Coronary artery (tissue), 2 donors: ENCODE results near the gene FAR2.

Experiments used
- DNase-seq: peaks from one replicate; pipeline ENCODE4 v3.0.0-alpha.2; 2017; ENCODE audit warnings: low spot score
- H3K27ac ChIP-seq, 2 donors: fragments of 200-600 bp; sonication (generic); one replicate each; pipeline ENCODE4 v1.5.1; 2016 to 2019
- H3K4me3 ChIP-seq: fragments of 200-600 bp; sonication (generic); 2 replicates; pipeline ENCODE4 v1.5.1; 2016; ENCODE audit warnings: mild to moderate bottlenecking, moderate library complexity
- TF ChIP-seq, protein P1 (sequence below): fragments of 200-600 bp; sonication (generic); IDR thresholded peaks from one replicate; pipeline ENCODE4 v1.5.1; 2019; ENCODE audit warnings: antibody characterized with exemption

FAR2 gene

DNA sequence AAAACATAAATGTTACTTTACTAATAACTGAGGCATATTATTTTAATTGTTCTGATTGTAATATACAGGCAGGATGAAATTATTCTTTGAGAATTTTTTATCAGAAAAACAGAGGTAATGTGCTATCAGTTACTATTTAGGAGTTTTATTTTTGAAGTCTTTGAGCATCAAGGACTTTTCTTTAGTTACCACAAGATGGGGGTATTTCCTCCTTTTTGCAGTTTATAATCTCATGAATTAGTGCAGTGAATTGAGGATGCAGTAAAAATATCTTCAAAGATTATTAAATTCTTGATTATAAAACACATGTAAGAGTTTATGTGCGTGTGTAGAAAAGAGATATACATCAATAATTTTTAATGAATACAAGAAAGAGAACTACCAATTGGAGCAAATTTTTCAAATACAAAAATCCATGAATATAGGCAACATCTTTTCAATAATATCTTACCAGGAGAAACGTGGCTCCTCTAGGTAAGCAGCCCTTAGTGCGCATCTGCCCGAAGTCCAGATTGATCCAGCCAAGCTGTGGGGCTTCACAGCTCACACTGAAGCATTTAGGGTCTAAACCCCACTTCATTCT is 160.3 kb downstream of the FAR2 start:
- DNase-seq, result no peak
- TF ChIP-seq, protein P1, sequence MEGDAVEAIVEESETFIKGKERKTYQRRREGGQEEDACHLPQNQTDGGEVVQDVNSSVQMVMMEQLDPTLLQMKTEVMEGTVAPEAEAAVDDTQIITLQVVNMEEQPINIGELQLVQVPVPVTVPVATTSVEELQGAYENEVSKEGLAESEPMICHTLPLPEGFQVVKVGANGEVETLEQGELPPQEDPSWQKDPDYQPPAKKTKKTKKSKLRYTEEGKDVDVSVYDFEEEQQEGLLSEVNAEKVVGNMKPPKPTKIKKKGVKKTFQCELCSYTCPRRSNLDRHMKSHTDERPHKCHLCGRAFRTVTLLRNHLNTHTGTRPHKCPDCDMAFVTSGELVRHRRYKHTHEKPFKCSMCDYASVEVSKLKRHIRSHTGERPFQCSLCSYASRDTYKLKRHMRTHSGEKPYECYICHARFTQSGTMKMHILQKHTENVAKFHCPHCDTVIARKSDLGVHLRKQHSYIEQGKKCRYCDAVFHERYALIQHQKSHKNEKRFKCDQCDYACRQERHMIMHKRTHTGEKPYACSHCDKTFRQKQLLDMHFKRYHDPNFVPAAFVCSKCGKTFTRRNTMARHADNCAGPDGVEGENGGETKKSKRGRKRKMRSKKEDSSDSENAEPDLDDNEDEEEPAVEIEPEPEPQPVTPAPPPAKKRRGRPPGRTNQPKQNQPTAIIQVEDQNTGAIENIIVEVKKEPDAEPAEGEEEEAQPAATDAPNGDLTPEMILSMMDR, result no peak
- H3K27ac ChIP-seq, result no peak overlapping the region
- no peak overlapping the region for H3K4me3 ChIP-seq

DNA sequence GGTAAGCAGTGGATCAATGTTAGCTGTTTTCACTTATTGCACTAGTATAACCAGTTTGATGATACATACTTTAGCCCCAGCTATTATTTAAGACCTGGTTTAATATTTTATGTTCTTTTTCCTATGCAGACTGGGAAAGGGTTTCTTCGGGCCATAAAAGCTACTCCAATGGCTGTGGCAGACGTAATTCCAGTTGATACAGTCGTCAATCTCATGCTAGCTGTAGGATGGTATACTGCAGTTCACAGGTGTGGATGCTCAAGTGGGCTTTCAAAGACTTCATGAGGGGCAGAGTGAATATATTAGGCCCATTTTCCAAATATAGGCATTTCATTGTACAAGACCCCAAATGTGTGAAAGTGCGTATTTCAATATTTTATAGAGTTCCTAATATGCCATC is 161.8 kb downstream of the FAR2 start:
- DNase-seq, result no peak
- no peak overlapping the region for H3K4me3 ChIP-seq
- TF ChIP-seq, protein P1, result no peak
- no peak overlapping the region for H3K27ac ChIP-seq

DNA sequence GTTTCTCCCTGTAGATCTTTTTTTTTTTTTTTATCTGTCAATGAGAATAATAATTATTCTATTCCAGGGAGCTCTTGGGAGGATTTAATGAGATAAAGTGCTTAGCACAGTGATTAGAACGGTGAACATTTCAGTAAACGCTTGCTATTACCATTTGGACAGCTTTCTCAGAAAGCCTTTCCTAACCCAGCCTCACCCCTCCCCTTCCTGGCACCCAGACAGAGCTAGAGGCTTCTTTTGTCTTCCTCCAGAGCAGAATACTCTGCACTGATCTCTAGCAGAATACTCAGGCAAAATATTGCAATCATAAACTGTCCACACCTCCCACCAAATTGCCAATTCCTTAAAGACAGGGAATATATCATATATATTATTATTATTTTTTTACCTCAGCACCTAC is 165.3 kb downstream of the FAR2 start:
- DNase-seq, result no peak
- H3K27ac ChIP-seq, result no peak overlapping the region
- TF ChIP-seq, protein P1, result no peak
- no peak overlapping the region for H3K4me3 ChIP-seq

- DNase-seq, result no peak
- no peak overlapping the region for H3K27ac ChIP-seq
These were observed 167.7 kb downstream of the FAR2 start for GRCh38 chr12:29316752-29317151.

GRCh38 chr12:29317556-29318363 is 168.7 kb downstream of the FAR2 start:
- DNase-seq, result no peak
- Histone ChIP-seq H3K4me3 (no peak overlapping the region), H3K27ac (no peak overlapping the region)
- TF ChIP-seq, protein P1, result no peak

More at GRCh38 chr12:29316752-29317151, 167.7 kb downstream of the FAR2 start:
- no peak overlapping the region for H3K4me3 ChIP-seq
- TF ChIP-seq, protein P1, result no peak

DNA sequence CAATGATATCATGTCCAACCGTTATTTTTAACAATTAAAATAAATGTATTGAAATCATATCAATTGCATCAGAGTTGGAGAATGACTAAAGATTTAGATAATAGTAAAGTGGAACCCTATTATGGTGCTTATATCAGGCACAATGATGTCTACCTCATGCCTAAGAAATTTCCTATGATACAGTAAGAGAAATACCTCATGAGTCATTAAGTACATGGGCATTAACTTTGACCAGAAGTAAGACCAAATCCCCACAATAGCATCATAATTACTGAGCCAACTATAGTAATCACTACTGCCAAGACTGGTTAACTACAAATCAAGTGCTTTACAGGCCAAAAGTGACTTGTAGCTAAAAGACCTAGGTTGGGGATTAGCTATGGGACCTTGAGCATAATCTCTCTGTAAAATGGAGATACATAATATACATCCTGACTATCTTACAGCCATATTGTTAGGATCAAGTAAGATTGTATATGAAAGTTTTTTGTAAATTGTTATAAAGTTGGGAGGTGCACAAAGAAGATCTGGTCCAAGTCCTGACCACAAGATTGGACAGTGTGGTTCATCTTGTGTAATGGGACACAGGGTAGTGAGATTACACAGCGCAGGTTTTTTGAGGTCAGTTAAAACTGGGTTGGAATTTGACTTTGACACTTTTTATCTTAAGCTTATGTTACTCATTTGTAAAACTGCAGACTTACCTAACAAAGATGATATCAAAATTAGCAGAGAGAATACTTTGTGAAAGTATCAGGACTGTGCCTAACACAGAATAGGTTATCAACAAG is 171.4 kb downstream of the FAR2 start:
- Histone ChIP-seq H3K4me3 (no peak overlapping the region), H3K27ac (no peak overlapping the region)
- TF ChIP-seq, protein P1, result no peak
- no peak for DNase-seq
